Nucleus accumbens (tissue), 56 donors: Measurements from ENCODE around the gene COX4I1.

Experiments
- DNase-seq, 56 donors: peaks; one replicate each; lab custom pipeline; 2025; lab: John Stamatoyannopoulos, UW

COX4I1 gene

GRCh38 chr16:85799497-85800320, at the start of gene COX4I1, which contains the start of gene EMC8:
TSS of gene COX4I1 (plus strand) at chr16:85799695. CDS start at chr16:85801206, 1,511 bp downstream.
TSS of gene EMC8 (minus strand) at chr16:85799544. CDS start at chr16:85799295, 249 bp downstream.
- DNase-seq: peak; percentile 19 to 97 (median 89)

- no peak for DNase-seq
Observed at GRCh38 chr16:85749771-85750145, 49.7 kb upstream of the COX4I1 start.

GRCh38 chr16:85750146-85750826, 49.2 kb upstream of the COX4I1 start:
- peak in 3 of 56 donors; percentile 7 to 40 (median 20) for DNase-seq

GRCh38 chr16:85750827-85751697, 48.4 kb upstream of the COX4I1 start, which contains the start of gene C16orf74:
TSS of gene C16orf74 (minus strand) at chr16:85751096. CDS start at chr16:85735217, 15,879 bp downstream.
- DNase-seq: peak in 1 of 56 donors; percentile 11

- no peak for DNase-seq
Observed at GRCh38 chr16:85751698-85752501, 47.6 kb upstream of the COX4I1 start.

- DNase-seq: no peak
Observed at GRCh38 chr16:85752511-85753420, 46.7 kb upstream of the COX4I1 start.

- DNase-seq: no peak
Observed at GRCh38 chr16:85753559-85753958, 45.9 kb upstream of the COX4I1 start.

GRCh38 chr16:85753976-85754375, 45.5 kb upstream of the COX4I1 start:
- no peak for DNase-seq

- DNase-seq: no peak
Observed at GRCh38 chr16:85754413-85754812, 45.1 kb upstream of the COX4I1 start.

GRCh38 chr16:85755929-85756768, 43.3 kb upstream of the COX4I1 start:
- no peak for DNase-seq

GRCh38 chr16:85757341-85757822, 42.1 kb upstream of the COX4I1 start:
- DNase-seq: no peak

GRCh38 chr16:85759136-85759535, 40.4 kb upstream of the COX4I1 start:
- DNase-seq: no peak

- DNase-seq: no peak
Observed at GRCh38 chr16:85759631-85760419, 39.7 kb upstream of the COX4I1 start.

GRCh38 chr16:85761861-85762260, 37.6 kb upstream of the COX4I1 start:
- no peak for DNase-seq

GRCh38 chr16:85762970-85763369, 36.5 kb upstream of the COX4I1 start:
- no peak for DNase-seq

GRCh38 chr16:85763616-85764015, 35.9 kb upstream of the COX4I1 start:
- no peak for DNase-seq

GRCh38 chr16:85765211-85765610, 34.3 kb upstream of the COX4I1 start:
- DNase-seq: peak in 7 of 56 donors; percentile 5 to 19 (median 11)
